Bronchial epithelial cell (primary cell): Measurements from ENCODE around the gene MYO15A. TPM values are rescaled to one million over a fixed set of nuclear protein-coding genes. Genes with fewer than 3 reads are reported as not detected.

Experiments used
- DNase-seq: peaks from one replicate; pipeline ENCODE4 v3.0.0-alpha.2; 2010; ENCODE audit warnings: low read depth
- FAIRE-seq: peaks from 2 replicates; lab custom pipeline; 2011; peaks lifted over from hg19 to GRCh38; lab: Jason Lieb, UNC
- H3K27me3 ChIP-seq: 2 replicates; pipeline ENCODE4 v1.5.1; 2011; ENCODE audit warnings: low read length; ENCODE audit not compliant: control insufficient read depth, insufficient read depth
- H3K36me3 ChIP-seq: 2 replicates; pipeline ENCODE4 v1.5.1; 2011; ENCODE audit warnings: low read length; ENCODE audit not compliant: control insufficient read depth, insufficient read depth
- H3K4me3 ChIP-seq: 2 replicates; pipeline ENCODE4 v1.5.1; 2011; ENCODE audit warnings: mild to moderate bottlenecking, low read depth, low read length, control low read depth
- CTCF ChIP-seq: IDR thresholded peaks from 2 replicates; pipeline ENCODE4 v1.5.1; 2011; ENCODE audit warnings: mild to moderate bottlenecking, moderate library complexity, low read length, control low read depth, inconsistent platforms; ENCODE audit not compliant: insufficient read depth, severe bottlenecking
- total RNA-seq: library from RNA; depleted of rRNA; stranded (reverse); fragments of >200 nt; gene quantifications from 2 replicates; pipeline ENCODE4 v1.2.1, GENCODE V29; 2014

Gene MYO15A
- total RNA-seq, 1 donor from 2014 or later, result 1.6 TPM

- peak; percentile 64 for FAIRE-seq
Measured at GRCh38 chr17:18163547-18163946, 55.0 kb downstream of the MYO15A start.

GRCh38 chr17:18166894-18167293 lies 58.3 kb downstream of the MYO15A start:
- TF ChIP-seq CTCF, result peak; percentile 27
- FAIRE-seq (no peak), DNase-seq (no peak)
- Histone ChIP-seq H3K27me3 (no peaks in the 10 kb centered on the region), H3K4me3 (no peak overlapping the region), H3K36me3 (no peaks in the 10 kb centered on the region)

More at GRCh38 chr17:18163547-18163946, 55.0 kb downstream of the MYO15A start:
- Histone ChIP-seq H3K27me3 (no peaks in the 10 kb centered on the region), H3K4me3 (no peak overlapping the region), H3K36me3 (no peaks in the 10 kb centered on the region)
- TF ChIP-seq CTCF, result no peak
- no peak for DNase-seq

- H3K4me3 ChIP-seq, result no peak overlapping the region
- TF ChIP-seq CTCF, result no peak
- FAIRE-seq (no peak), DNase-seq (no peak)
- no peaks in the 10 kb centered on the region for H3K36me3 ChIP-seq
- H3K27me3 ChIP-seq, result no peaks in the 10 kb centered on the region
Measured at GRCh38 chr17:18167421-18167820, 58.9 kb downstream of the MYO15A start.

- Histone ChIP-seq H3K27me3 (no peaks in the 10 kb centered on the region), H3K36me3 (no peaks in the 10 kb centered on the region), H3K4me3 (no peak overlapping the region)
- FAIRE-seq, result no peak
- no peak for TF ChIP-seq CTCF
- DNase-seq, result no peak
Measured at GRCh38 chr17:18172531-18173278, 64.1 kb downstream of the MYO15A start.

- no peak for TF ChIP-seq CTCF
- Histone ChIP-seq H3K36me3 (no peaks in the 10 kb centered on the region), H3K27me3 (no peaks in the 10 kb centered on the region), H3K4me3 (no peak overlapping the region)
- DNase-seq (no peak), FAIRE-seq (no peak)
Measured at GRCh38 chr17:18173740-18174139, 65.2 kb downstream of the MYO15A start.

- DNase-seq (no peak), FAIRE-seq (no peak)
- TF ChIP-seq CTCF, result no peak
- Histone ChIP-seq H3K36me3 (no peaks in the 10 kb centered on the region), H3K27me3 (no peaks in the 10 kb centered on the region), H3K4me3 (no peak overlapping the region)
Measured at GRCh38 chr17:18176176-18176575, 67.6 kb downstream of the MYO15A start.
